ENCODE data around the gene CLMN.

Gene CLMN

GRCh38 chr14:95321693-95322455, 2.2 kb upstream of the CLMN start:
- no peak for DNase-seq

- DNase-seq = no peak
Observed at GRCh38 chr14:95320955-95321600, 1.4 kb upstream of the CLMN start.

- no peak for DNase-seq
Observed at GRCh38 chr14:95320078-95320895, 579 bp upstream of the CLMN start.

- DNase-seq = no peak
Observed at GRCh38 chr14:95318399-95319311, 1.1 kb downstream of the CLMN start.

- DNase-seq = no peak
Observed at GRCh38 chr14:95317817-95318343, 1.8 kb downstream of the CLMN start.

GRCh38 chr14:95316821-95317220, 2.9 kb downstream of the CLMN start:
- DNase-seq = no peak

GRCh38 chr14:95315579-95315978, 4.1 kb downstream of the CLMN start:
- no peak for DNase-seq

- no peak for DNase-seq
Observed at GRCh38 chr14:95315156-95315555, 4.6 kb downstream of the CLMN start.

- DNase-seq = peak; percentile 41
Observed at GRCh38 chr14:95314609-95315008, 5.1 kb downstream of the CLMN start.

GRCh38 chr14:95313707-95314106, 6.0 kb downstream of the CLMN start:
- DNase-seq = peak; percentile 8

- DNase-seq = no peak
Observed at GRCh38 chr14:95313190-95313589, 6.5 kb downstream of the CLMN start.

GRCh38 chr14:95312311-95312710, 7.4 kb downstream of the CLMN start:
- no peak for DNase-seq

GRCh38 chr14:95311752-95312151, 8.0 kb downstream of the CLMN start:
- peak; percentile 63 for DNase-seq

- DNase-seq = no peak
Observed at GRCh38 chr14:95310635-95311380, 8.9 kb downstream of the CLMN start.

- no peak for DNase-seq
Observed at GRCh38 chr14:95309261-95310051, 10.3 kb downstream of the CLMN start.

GRCh38 chr14:95308073-95308472, 11.6 kb downstream of the CLMN start:
- no peak for DNase-seq

GRCh38 chr14:95307402-95308041, 12.2 kb downstream of the CLMN start:
- DNase-seq = no peak

GRCh38 chr14:95305940-95306339, 13.8 kb downstream of the CLMN start:
- no peak for DNase-seq

GRCh38 chr14:95305145-95305544, 14.6 kb downstream of the CLMN start:
- DNase-seq = no peak

- no peak for DNase-seq
Observed at GRCh38 chr14:95304342-95304741, 15.4 kb downstream of the CLMN start.

All from fibroblast of skin of back (primary cell).